ENCODE results near the gene TRPV2.

TRPV2 gene

DNA sequence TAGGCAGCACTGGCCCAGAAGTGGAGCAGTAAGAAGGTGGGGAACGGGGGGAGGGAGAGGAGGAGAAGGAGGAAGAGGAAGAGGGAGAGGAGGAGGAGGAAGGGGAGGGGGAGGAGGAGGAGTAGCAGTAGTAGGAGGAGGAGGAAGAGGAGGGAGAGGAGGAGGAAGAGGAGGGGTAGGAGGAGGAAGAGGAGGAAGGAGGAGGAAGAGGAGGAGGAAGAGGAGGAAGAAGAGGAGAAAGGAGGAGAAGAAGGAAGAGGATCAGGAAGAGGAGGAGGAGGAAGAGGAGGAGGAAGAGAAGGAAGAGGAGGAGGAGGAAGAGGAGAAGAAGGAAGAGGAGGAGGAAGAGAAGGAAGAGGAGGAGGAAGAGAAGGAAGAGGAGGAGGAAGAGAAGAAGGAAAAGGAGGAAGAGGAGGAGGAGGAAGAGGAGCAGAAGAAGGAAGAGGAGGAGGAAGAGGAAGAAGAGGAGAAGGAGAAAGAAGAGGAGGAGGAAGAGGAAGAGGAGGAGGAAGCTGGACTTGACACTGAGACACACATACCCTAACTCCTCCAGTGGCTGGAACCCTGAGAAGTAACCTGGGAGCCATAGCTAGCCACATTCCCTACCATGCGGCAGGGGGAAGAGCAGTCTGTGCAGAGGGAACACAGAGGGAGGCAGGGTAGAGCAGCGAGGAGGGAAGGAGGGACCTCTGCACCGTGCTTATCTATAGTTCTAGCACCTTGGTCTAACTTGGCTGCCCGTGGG is 40.8 kb downstream of the TRPV2 start:
- Histone ChIP-seq H3K4me1 (ENCODE audit: control extremely low read depth in 1 of 4, control insufficient read depth in 4 of 4, insufficient read depth in 4 of 4, low read length in 3 of 4) (no peaks in the 10 kb centered on the region), H3K27me3 (replicated peaks in 2 of 5; ENCODE audit: control insufficient read depth in 4 of 5, insufficient read depth in 5 of 5, low read length in 4 of 5) (no peaks in the 10 kb centered on the region), H3K27ac (ENCODE audit: insufficient read depth in 1 of 2, low read depth in 1 of 2, low read length in 2 of 2, poor library complexity in 1 of 2, severe bottlenecking in 2 of 2) (no peak overlapping the region), H3K4me3 (ENCODE audit: control insufficient read depth in 1 of 7, extremely low read depth in 1 of 7, insufficient read depth in 4 of 7, low read depth in 2 of 7, low read length in 6 of 7) (no peak overlapping the region), H3K36me3 (ENCODE audit: control insufficient read depth in 4 of 4, insufficient read depth in 4 of 4, low read length in 3 of 4) (peaks cover 0 to 10% (median 3%) of the 10 kb centered on the region in 4 experiments), H3K9me3 (ENCODE audit: control extremely low read depth in 1 of 5, control insufficient read depth in 4 of 5, insufficient read depth in 2 of 5, low read depth in 1 of 5, low read length in 4 of 5) (no peaks in the 10 kb centered on the region)
- WGBS (ENCODE audit: insufficient coverage): 84% methylated on average over 5 of the region's 5 CpGs
- POLR2A ChIA-PET: no interaction called here
- CTCF ChIA-PET: interaction anchor here (6.8 kb wide), 1 partner anchor 64 kb away, joined by 150 read pairs; no protein-coding TSS in a partner anchor
- no peak for DNase-seq

- DNase-seq: peak in 2 of 3 donors; percentile 15 to 27
- H3K4me3 ChIP-seq (ENCODE audit: control insufficient read depth in 1 of 7, extremely low read depth in 1 of 7, insufficient read depth in 4 of 7, low read depth in 2 of 7, low read length in 6 of 7): no peak overlapping the region
- H3K36me3 ChIP-seq (ENCODE audit: control insufficient read depth in 4 of 4, insufficient read depth in 4 of 4, low read length in 3 of 4): peaks cover 0 to 15% (median 5%) of the 10 kb centered on the region in 4 experiments
- no peaks in the 10 kb centered on the region for H3K4me1 ChIP-seq (ENCODE audit: control extremely low read depth in 1 of 4, control insufficient read depth in 4 of 4, insufficient read depth in 4 of 4, low read length in 3 of 4)
- ChIA-PET POLR2A (no interaction called here), CTCF (interaction anchor here (6.8 kb wide), 1 partner anchor 64 kb away, joined by 150 read pairs; no protein-coding TSS in a partner anchor)
- 95% methylated on average over 9 of the region's 9 CpGs for WGBS (ENCODE audit: insufficient coverage)
- no peak overlapping the region for H3K27ac ChIP-seq (ENCODE audit: insufficient read depth in 1 of 2, low read depth in 1 of 2, low read length in 2 of 2, poor library complexity in 1 of 2, severe bottlenecking in 2 of 2)
- no peaks in the 10 kb centered on the region for H3K27me3 ChIP-seq (replicated peaks in 2 of 5; ENCODE audit: control insufficient read depth in 4 of 5, insufficient read depth in 5 of 5, low read length in 4 of 5)
- H3K9me3 ChIP-seq (ENCODE audit: control extremely low read depth in 1 of 5, control insufficient read depth in 4 of 5, insufficient read depth in 2 of 5, low read depth in 1 of 5, low read length in 4 of 5): no peaks in the 10 kb centered on the region
These were observed 41.5 kb downstream of the TRPV2 start for GRCh38 chr17:16456742-16457316.

- no peaks in the 10 kb centered on the region for H3K9me3 ChIP-seq (ENCODE audit: control extremely low read depth in 1 of 5, control insufficient read depth in 4 of 5, insufficient read depth in 2 of 5, low read depth in 1 of 5, low read length in 4 of 5)
- no peaks in the 10 kb centered on the region for H3K4me1 ChIP-seq (ENCODE audit: control extremely low read depth in 1 of 4, control insufficient read depth in 4 of 4, insufficient read depth in 4 of 4, low read length in 3 of 4)
- CTCF ChIA-PET: interaction anchor here (1.5 kb wide), 1 partner anchor 62 kb away, joined by 4 read pairs; no protein-coding TSS in a partner anchor
- POLR2A ChIA-PET: no interaction called here
- no peak overlapping the region for H3K27ac ChIP-seq (ENCODE audit: insufficient read depth in 1 of 2, low read depth in 1 of 2, low read length in 2 of 2, poor library complexity in 1 of 2, severe bottlenecking in 2 of 2)
- DNase-seq: no peak
- H3K4me3 ChIP-seq (ENCODE audit: control insufficient read depth in 1 of 7, extremely low read depth in 1 of 7, insufficient read depth in 4 of 7, low read depth in 2 of 7, low read length in 6 of 7): no peak overlapping the region
- WGBS (ENCODE audit: insufficient coverage): 92% methylated on average over 11 of the region's 11 CpGs
- H3K36me3 ChIP-seq (ENCODE audit: control insufficient read depth in 4 of 4, insufficient read depth in 4 of 4, low read length in 3 of 4): peaks cover 0 to 27% (median 11%) of the 10 kb centered on the region in 4 experiments
- no peaks in the 10 kb centered on the region for H3K27me3 ChIP-seq (replicated peaks in 2 of 5; ENCODE audit: control insufficient read depth in 4 of 5, insufficient read depth in 5 of 5, low read length in 4 of 5)
These were observed 43.9 kb downstream of the TRPV2 start for GRCh38 chr17:16459271-16459670.

DNA sequence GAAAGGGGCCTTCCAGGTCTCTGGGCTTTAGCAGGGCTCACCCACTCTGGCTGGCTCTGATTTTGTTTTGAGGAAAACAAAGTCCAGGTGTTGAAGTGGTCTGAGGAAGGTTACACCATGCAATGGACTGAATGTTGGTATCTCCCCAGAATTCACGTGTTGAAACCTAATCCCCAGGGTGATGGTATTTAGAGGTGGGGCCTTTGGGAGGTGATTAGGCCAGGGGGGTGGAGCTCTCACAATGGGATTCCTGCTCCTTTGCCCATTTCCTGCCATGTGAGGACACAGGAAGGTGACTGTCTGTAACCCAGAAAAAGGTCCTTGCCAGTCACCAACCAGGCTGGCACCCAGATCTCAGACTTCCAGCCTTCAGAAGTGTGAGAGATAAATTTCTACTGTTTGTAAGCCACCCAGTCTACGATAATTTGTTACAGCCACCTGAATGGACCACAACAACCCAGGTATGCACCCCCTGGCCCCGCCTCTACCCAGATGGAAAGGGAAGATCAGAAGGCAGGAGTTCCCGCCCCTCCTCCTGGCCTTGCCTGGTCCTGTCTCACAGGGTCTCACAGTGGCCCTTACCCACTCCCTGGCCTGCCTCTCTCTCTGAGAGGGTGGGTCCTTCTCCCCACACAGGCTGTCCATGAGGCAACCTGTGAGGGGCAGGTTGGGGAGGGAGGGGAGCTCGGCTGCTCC is 44.6 kb downstream of the TRPV2 start:
- no peaks in the 10 kb centered on the region for H3K4me1 ChIP-seq (ENCODE audit: control extremely low read depth in 1 of 4, control insufficient read depth in 4 of 4, insufficient read depth in 4 of 4, low read length in 3 of 4)
- H3K9me3 ChIP-seq (ENCODE audit: control extremely low read depth in 1 of 5, control insufficient read depth in 4 of 5, insufficient read depth in 2 of 5, low read depth in 1 of 5, low read length in 4 of 5): no peaks in the 10 kb centered on the region
- no peak overlapping the region for H3K27ac ChIP-seq (ENCODE audit: insufficient read depth in 1 of 2, low read depth in 1 of 2, low read length in 2 of 2, poor library complexity in 1 of 2, severe bottlenecking in 2 of 2)
- DNase-seq: no peak
- ChIA-PET POLR2A (no interaction called here), CTCF (interaction anchor here (0.6 kb wide), 1 partner anchor 114 kb away, joined by 3 read pairs; no protein-coding TSS in a partner anchor)
- 93% methylated on average over 3 of the region's 5 CpGs for WGBS (ENCODE audit: insufficient coverage)
- H3K27me3 ChIP-seq (replicated peaks in 2 of 5; ENCODE audit: control insufficient read depth in 4 of 5, insufficient read depth in 5 of 5, low read length in 4 of 5): no peaks in the 10 kb centered on the region
- no peak overlapping the region for H3K4me3 ChIP-seq (ENCODE audit: control insufficient read depth in 1 of 7, extremely low read depth in 1 of 7, insufficient read depth in 4 of 7, low read depth in 2 of 7, low read length in 6 of 7)
- peaks cover 0 to 27% (median 11%) of the 10 kb centered on the region in 4 experiments for H3K36me3 ChIP-seq (ENCODE audit: control insufficient read depth in 4 of 4, insufficient read depth in 4 of 4, low read length in 3 of 4)

- 94% methylated on average over 16 of the region's 17 CpGs for WGBS (ENCODE audit: insufficient coverage)
- Histone ChIP-seq H3K27ac (ENCODE audit: insufficient read depth in 1 of 2, low read depth in 1 of 2, low read length in 2 of 2, poor library complexity in 1 of 2, severe bottlenecking in 2 of 2) (no peak overlapping the region), H3K36me3 (ENCODE audit: control insufficient read depth in 4 of 4, insufficient read depth in 4 of 4, low read length in 3 of 4) (peaks cover 0 to 27% (median 11%) of the 10 kb centered on the region in 4 experiments), H3K27me3 (replicated peaks in 2 of 5; ENCODE audit: control insufficient read depth in 4 of 5, insufficient read depth in 5 of 5, low read length in 4 of 5) (no peaks in the 10 kb centered on the region), H3K4me3 (ENCODE audit: control insufficient read depth in 1 of 7, extremely low read depth in 1 of 7, insufficient read depth in 4 of 7, low read depth in 2 of 7, low read length in 6 of 7) (no peak overlapping the region), H3K4me1 (ENCODE audit: control extremely low read depth in 1 of 4, control insufficient read depth in 4 of 4, insufficient read depth in 4 of 4, low read length in 3 of 4) (no peaks in the 10 kb centered on the region), H3K9me3 (ENCODE audit: control extremely low read depth in 1 of 5, control insufficient read depth in 4 of 5, insufficient read depth in 2 of 5, low read depth in 1 of 5, low read length in 4 of 5) (no peaks in the 10 kb centered on the region)
- POLR2A ChIA-PET: interaction anchor here (0.7 kb wide), 1 partner anchor 9 kb away, joined by 3 read pairs; no protein-coding TSS in a partner anchor
- no peak for DNase-seq
- CTCF ChIA-PET: interaction anchor here (1.0 to 3.0 kb wide), 3 partner anchors 8 to 61 kb away, joined by 4 to 22 read pairs (median 6); no protein-coding TSS in a partner anchor
These were observed 45.6 kb downstream of the TRPV2 start for GRCh38 chr17:16460796-16461605.

DNA sequence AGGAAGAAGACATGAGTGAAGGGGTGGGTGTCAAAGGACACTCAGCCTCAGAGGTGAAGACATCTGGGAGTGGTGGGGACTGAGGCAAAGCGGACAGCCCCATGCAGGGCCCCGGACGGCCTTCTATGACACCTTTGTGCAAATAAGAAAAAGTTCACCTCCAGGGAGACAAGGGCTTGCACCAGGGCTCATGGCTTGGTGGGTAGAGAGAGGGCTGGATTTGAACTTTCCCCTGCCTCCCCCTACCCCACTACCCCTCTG is 46.2 kb downstream of the TRPV2 start:
- no peak for DNase-seq
- ChIA-PET POLR2A (interaction anchor here (0.7 kb wide), 1 partner anchor 9 kb away, joined by 3 read pairs; no protein-coding TSS in a partner anchor), CTCF (interaction anchor here (1.0 to 3.0 kb wide), 4 partner anchors 9 to 61 kb away, joined by 4 to 22 read pairs (median 6); no protein-coding TSS in a partner anchor)
- H3K9me3 ChIP-seq (ENCODE audit: control extremely low read depth in 1 of 5, control insufficient read depth in 4 of 5, insufficient read depth in 2 of 5, low read depth in 1 of 5, low read length in 4 of 5): no peaks in the 10 kb centered on the region
- H3K36me3 ChIP-seq (ENCODE audit: control insufficient read depth in 4 of 4, insufficient read depth in 4 of 4, low read length in 3 of 4): peaks cover 0 to 27% (median 11%) of the 10 kb centered on the region in 4 experiments
- H3K27ac ChIP-seq (ENCODE audit: insufficient read depth in 1 of 2, low read depth in 1 of 2, low read length in 2 of 2, poor library complexity in 1 of 2, severe bottlenecking in 2 of 2): no peak overlapping the region
- no peaks in the 10 kb centered on the region for H3K27me3 ChIP-seq (replicated peaks in 2 of 5; ENCODE audit: control insufficient read depth in 4 of 5, insufficient read depth in 5 of 5, low read length in 4 of 5)
- WGBS (ENCODE audit: insufficient coverage): 100% methylated on average over 3 of the region's 3 CpGs
- H3K4me1 ChIP-seq (ENCODE audit: control extremely low read depth in 1 of 4, control insufficient read depth in 4 of 4, insufficient read depth in 4 of 4, low read length in 3 of 4): no peaks in the 10 kb centered on the region
- H3K4me3 ChIP-seq (ENCODE audit: control insufficient read depth in 1 of 7, extremely low read depth in 1 of 7, insufficient read depth in 4 of 7, low read depth in 2 of 7, low read length in 6 of 7): no peak overlapping the region
